B cell (primary cell): ENCODE measurements around the gene ASTN2. TPM values are rescaled to one million over a fixed set of nuclear protein-coding genes. Genes with fewer than 3 reads are reported as not detected.

ENCODE experiments used
- ATAC-seq: fragments of 200-7000 bp; cut with Tn5 transposase; one replicate; pipeline ENCODE4 v1.10.0; 2021; ENCODE audit warnings: low read depth, mild to moderate bottlenecking, moderate number of reproducible peaks, moderate library complexity
- CTCF ChIA-PET: fragments of 350-600 bp; sonication (Branson Sonifier 250); formaldehyde crosslinking; loops from one replicate; lab custom pipeline; 2021; ENCODE audit warnings: antibody characterized with exemption, inconsistent platforms; lab: Charles Lee
- POLR2A ChIA-PET: fragments of 350-600 bp; sonication (Branson Sonifier 250); formaldehyde crosslinking; loops from one replicate; lab custom pipeline; 2021; ENCODE audit warnings: antibody characterized with exemption; lab: Charles Lee
- DNase-seq: peaks from one replicate; pipeline ENCODE4 v3.0.0; 2013
- H2AFZ ChIP-seq: 2 replicates; pipeline ENCODE4 v1.6.1; 2012; ENCODE audit warnings: mild to moderate bottlenecking, low read depth, low read length; ENCODE audit not compliant: insufficient read depth, poor library complexity, severe bottlenecking
- H3K27ac ChIP-seq, 2 donors: 1 replicate in 1 of 2; 2 replicates in 1 of 2; pipeline ENCODE4 v1.5.1; 2012 to 2013; ENCODE audit warnings: low read length in 2 of 2, mild to moderate bottlenecking in 2 of 2, moderate library complexity in 1 of 2
- H3K27me3 ChIP-seq, 4 experiments: fragments of 200-600 bp in 1 of 4; sonication (generic) in 1 of 4; replicated peaks in 1 of 4; 1 replicate in 2 of 4; 2 replicates in 2 of 4; pipeline versions ENCODE4 v1.6.1 to v1.7.0; 2013 to 2016; ENCODE audit warnings: low read length in 3 of 4, mild to moderate bottlenecking in 2 of 4, mixed read lengths in 1 of 4, moderate library complexity in 1 of 4; ENCODE audit not compliant: insufficient read depth in 4 of 4, control insufficient read depth in 3 of 4; ENCODE audit errors: control extremely low read depth in 1 of 4
- H3K36me3 ChIP-seq, 2 experiments: replicated peaks in 1 of 2; 1 replicate in 1 of 2; 2 replicates in 1 of 2; pipeline versions ENCODE4 v1.6.1 to v1.7.1; 2013; ENCODE audit warnings: low read length in 1 of 2; ENCODE audit not compliant: insufficient read depth in 2 of 2, control insufficient read depth in 1 of 2; ENCODE audit errors: control extremely low read depth in 1 of 2, extremely low read depth in 1 of 2
- H3K4me1 ChIP-seq, 2 donors: fragments of 200-600 bp in 1 of 2; sonication (generic) in 1 of 2; 1 replicate in 1 of 2; 2 replicates in 1 of 2; pipeline versions ENCODE4 v1.5.1 to v1.6.1; 2013 to 2017; ENCODE audit warnings: low read length in 2 of 2; ENCODE audit not compliant: control insufficient read depth in 2 of 2, insufficient read depth in 2 of 2
- H3K4me2 ChIP-seq: replicated peaks from 2 replicates; pipeline ENCODE3; 2012; ENCODE audit warnings: mild to moderate bottlenecking, low read depth, low read length; ENCODE audit not compliant: poor library complexity, severe bottlenecking
- H3K4me3 ChIP-seq, 5 experiments: fragments of 200-600 bp in 1 of 5; sonication (generic) in 1 of 5; 1 replicate in 3 of 5; 2 replicates in 2 of 5; pipeline versions ENCODE4 v1.5.1 to v1.7.0; 2011 to 2016; ENCODE audit warnings: low read length in 4 of 5, mild to moderate bottlenecking in 4 of 5, low read depth in 2 of 5, control low read depth in 1 of 5, moderate library complexity in 1 of 5; ENCODE audit not compliant: insufficient read depth in 1 of 5; ENCODE audit errors: control extremely low read depth in 1 of 5, extremely low read depth in 1 of 5
- H3K79me2 ChIP-seq: fragments of 200-600 bp; sonication (generic); one replicate; pipeline ENCODE4 v1.6.0; 2016; ENCODE audit warnings: low read length; ENCODE audit not compliant: control insufficient read depth, insufficient read depth
- H3K9ac ChIP-seq: fragments of 200-600 bp; sonication (generic); 2 replicates; pipeline ENCODE4 v1.6.1; 2017; ENCODE audit warnings: mild to moderate bottlenecking, low read length, moderate library complexity
- H3K9me3 ChIP-seq, 3 donors: one replicate each; pipeline versions ENCODE4 v1.6.1 to v1.7.1; 2013; ENCODE audit warnings: low read length in 2 of 3; ENCODE audit not compliant: control insufficient read depth in 2 of 3, insufficient read depth in 1 of 3; ENCODE audit errors: control extremely low read depth in 1 of 3
- H4K20me1 ChIP-seq: 2 replicates; pipeline ENCODE4 v1.6.0; 2012; ENCODE audit warnings: mild to moderate bottlenecking, low read length; ENCODE audit not compliant: insufficient read depth, control insufficient read depth, poor library complexity, severe bottlenecking
- H3K27ac Mint-ChIP-seq: one replicate; pipeline ENCODE4 v1.8.0; 2021; ENCODE audit warnings: mixed read lengths
- H3K27me3 Mint-ChIP-seq: one replicate; pipeline ENCODE4 v1.8.0; 2021; ENCODE audit warnings: mixed read lengths
- H3K4me1 Mint-ChIP-seq: one replicate; pipeline ENCODE4 v1.8.0; 2021; ENCODE audit warnings: mixed read lengths
- H3K4me3 Mint-ChIP-seq: one replicate; pipeline ENCODE4 v1.8.0; 2021; ENCODE audit warnings: mixed read lengths
- H3K9me3 Mint-ChIP-seq: one replicate; pipeline ENCODE4 v1.8.0; 2022; ENCODE audit warnings: mixed read lengths; ENCODE audit not compliant: insufficient read depth
- CTCF ChIP-seq: fragments of 200-600 bp; IDR thresholded peaks from one replicate; pipeline ENCODE4 v1.8.0; 2022; ENCODE audit warnings: antibody characterized with exemption, mild to moderate bottlenecking
- EZH2 ChIP-seq: IDR thresholded peaks from 2 replicates; pipeline ENCODE4 v1.6.1; 2012; ENCODE audit warnings: borderline replicate concordance, low read depth, mild to moderate bottlenecking, moderate library complexity, low read length; ENCODE audit not compliant: insufficient read depth, poor library complexity, severe bottlenecking
- WGBS: methylation state at CpG from one replicate; pipeline ENCODE4 v1.1.5; 2013; ENCODE audit warnings: missing lambda C conversion rate; ENCODE audit not compliant: insufficient coverage; 5-methylcytosine and 5-hydroxymethylcytosine counted together
- intact Hi-C: fragments of 100-400 bp; cut with micrococcal nuclease; formaldehyde crosslinking; loops from one replicate; pipeline ENCODE4 v1.10.0; 2022
- polyA plus RNA-seq: library from polyadenylated mRNA; depleted of rRNA; stranded (reverse); fragments of >200 nt; gene quantifications from 2 replicates; pipeline ENCODE4 v1.2.3, GENCODE V29; 2012
- total RNA-seq, 2 donors: library from RNA; stranded (reverse); fragments of 120-200 nt in 1 of 2; gene quantifications; 1 replicate in 1 of 2; 2 replicates in 1 of 2; pipeline versions ENCODE4 v1.2.3 to v1.2.4, GENCODE V29; 2013 to 2022

The ASTN2 gene
- total and polyA plus RNA-seq, 2 donors (not counting 1 experiment from before 2014, with no cell fraction given): 1.2 to 3.6 TPM

GRCh38 chr9:116671605-116672004 lies 743.3 kb downstream of the ASTN2 start:
- H3K36me3 ChIP-seq: no peaks in the 10 kb centered on the region
- TF ChIP-seq CTCF (no peak), EZH2 (no peak)
- no peaks in the 10 kb centered on the region for H3K79me2 ChIP-seq
- Mint-ChIP-seq H3K4me3 (no peak overlapping the region), H3K4me1 (no peaks in the 10 kb centered on the region), H3K9me3 (peaks cover 8% of the 10 kb centered on the region), H3K27me3 (no peaks in the 10 kb centered on the region), H3K27ac (no peak overlapping the region)
- CTCF ChIA-PET: no interaction called here
- no peak overlapping the region for H3K9ac ChIP-seq
- no peak overlapping the region for H3K4me2 ChIP-seq
- ATAC-seq (no peak), DNase-seq (no peak)
- no peaks in the 10 kb centered on the region for H3K4me1 ChIP-seq
- WGBS: 40% methylated on average over 1 of the region's 2 CpGs
- H3K9me3 ChIP-seq: peaks cover 0 to 23% (median 20%) of the 10 kb centered on the region in 3 donors
- intact Hi-C loops: no loop called here
- no peak overlapping the region for H3K4me3 ChIP-seq
- no peak overlapping the region for H3K27ac ChIP-seq
- POLR2A ChIA-PET: no interaction called here
- H3K27me3 ChIP-seq: no peaks in the 10 kb centered on the region
- H4K20me1 ChIP-seq: no peaks in the 10 kb centered on the region
- H2AFZ ChIP-seq: no peak overlapping the region

DNA sequence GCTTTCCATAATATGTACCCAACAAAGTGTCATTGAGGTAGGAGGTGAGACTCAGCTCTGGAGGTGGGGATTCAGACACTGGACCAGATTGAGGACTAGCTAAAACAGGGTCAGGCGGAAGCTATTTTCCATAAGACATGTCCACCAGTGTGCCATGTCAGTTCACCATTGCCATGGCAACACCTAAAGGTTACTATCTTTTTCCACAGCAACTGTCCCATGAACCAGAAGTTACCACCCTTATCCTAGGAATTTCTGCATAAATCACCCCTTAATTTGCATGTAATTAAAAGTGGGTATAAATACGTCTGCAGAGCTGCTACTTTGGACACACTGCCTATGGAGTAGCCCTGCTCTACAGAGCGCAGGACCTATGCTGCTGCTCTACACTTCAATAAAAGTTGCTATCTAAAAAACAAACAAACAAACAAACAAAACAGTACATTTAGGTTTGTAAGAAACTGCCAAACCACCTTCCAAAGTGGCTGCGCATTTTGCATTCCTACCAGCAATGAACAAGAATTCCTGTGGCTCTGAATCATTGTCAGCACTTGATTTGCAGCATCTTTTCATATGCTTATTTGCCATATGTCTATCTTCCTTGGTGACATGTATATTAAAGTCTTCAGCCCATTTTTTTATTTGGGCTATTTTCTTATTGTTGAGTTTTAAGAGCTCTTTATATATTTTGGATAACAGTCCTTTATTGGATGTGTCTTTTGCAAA lies 745.7 kb downstream of the ASTN2 start:
- no peak for TF ChIP-seq EZH2
- no peak for TF ChIP-seq CTCF
- POLR2A ChIA-PET: no interaction called here
- Mint-ChIP-seq H3K4me3 (no peak overlapping the region), H3K9me3 (peaks cover 8% of the 10 kb centered on the region), H3K4me1 (no peaks in the 10 kb centered on the region), H3K27me3 (no peaks in the 10 kb centered on the region), H3K27ac (no peak overlapping the region)
- H3K27ac ChIP-seq: no peak overlapping the region
- H3K36me3 ChIP-seq: no peaks in the 10 kb centered on the region
- H3K9ac ChIP-seq: no peak overlapping the region
- DNase-seq: no peak
- CTCF ChIA-PET: interaction anchor here (1.0 kb wide), 1 partner anchor 34 kb away, joined by 4 read pairs; no protein-coding TSS in a partner anchor
- H3K27me3 ChIP-seq: no peaks in the 10 kb centered on the region
- intact Hi-C loops: no loop called here
- no peak for ATAC-seq
- H3K4me1 ChIP-seq: no peaks in the 10 kb centered on the region
- no peak overlapping the region for H3K4me2 ChIP-seq
- H3K9me3 ChIP-seq: peaks cover 0 to 21% (median 9%) of the 10 kb centered on the region in 3 donors
- no peak overlapping the region for H3K4me3 ChIP-seq
- H3K79me2 ChIP-seq: no peaks in the 10 kb centered on the region
- H2AFZ ChIP-seq: no peak overlapping the region
- WGBS: 94% methylated on average over 3 of the region's 4 CpGs
- H4K20me1 ChIP-seq: no peaks in the 10 kb centered on the region
